RWPE1 (cell line): ENCODE measurements around the gene ISX.

Experiments used
- CTCF ChIA-PET: fragments of 350-600 bp; sonication (Branson Sonifier 250); formaldehyde crosslinking; extraction: SDS; loops from one replicate; lab custom pipeline; 2021; lab: Yijun Ruan, JAX
- POLR2A ChIA-PET: fragments of 400-600 bp; formaldehyde crosslinking; extraction: SDS; loops from one replicate; lab custom pipeline; 2020; ENCODE audit warnings: antibody characterized with exemption; ENCODE audit not compliant: low non-redundant PET; lab: Yijun Ruan, JAX
- DNase-seq: peaks from one replicate; pipeline ENCODE4 v3.0.0; 2012; ENCODE audit warnings: low spot score
- H3K27ac ChIP-seq: fragments of 450-650 bp; 2 replicates; pipeline ENCODE4 v1.5.1; 2017
- CTCF ChIP-seq: fragments of 450-650 bp; conservative IDR thresholded peaks from 2 replicates; pipeline ENCODE4 v1.5.1; 2017; ENCODE audit warnings: low read depth, mild to moderate bottlenecking

ISX gene

GRCh38 chr22:35070451-35071093 is 4.6 kb downstream of the ISX start:
- ChIA-PET POLR2A (no interaction called here), CTCF (no interaction called here)
- H3K27ac ChIP-seq: no peak overlapping the region
- peak; percentile 2 for DNase-seq
- no peak for TF ChIP-seq CTCF

- CTCF ChIA-PET: no interaction called here
- peak; percentile 31 for DNase-seq
- POLR2A ChIA-PET: no interaction called here
- no peak for TF ChIP-seq CTCF
- no peak overlapping the region for H3K27ac ChIP-seq
Measured at GRCh38 chr22:35071784-35072183, 5.8 kb downstream of the ISX start.

GRCh38 chr22:35072925-35073324 is 7.0 kb downstream of the ISX start:
- TF ChIP-seq CTCF: no peak
- POLR2A ChIA-PET: no interaction called here
- peak; percentile 13 for DNase-seq
- CTCF ChIA-PET: no interaction called here
- no peak overlapping the region for H3K27ac ChIP-seq

- no peak overlapping the region for H3K27ac ChIP-seq
- ChIA-PET POLR2A (no interaction called here), CTCF (no interaction called here)
- TF ChIP-seq CTCF: no peak
- no peak for DNase-seq
Measured at GRCh38 chr22:35074583-35074982, 8.6 kb downstream of the ISX start.

- POLR2A ChIA-PET: no interaction called here
- DNase-seq: no peak
- CTCF ChIA-PET: no interaction called here
- no peak for TF ChIP-seq CTCF
- H3K27ac ChIP-seq: no peak overlapping the region
Measured at GRCh38 chr22:35076630-35077029, 10.7 kb downstream of the ISX start.

- ChIA-PET CTCF (interaction anchor here (0.6 kb wide), 1 partner anchor 11 kb away, joined by 3 read pairs; no protein-coding TSS in a partner anchor), POLR2A (no interaction called here)
- no peak for DNase-seq
- TF ChIP-seq CTCF: no peak
- no peak overlapping the region for H3K27ac ChIP-seq
Measured at GRCh38 chr22:35085621-35086020, 19.7 kb downstream of the ISX start.
